ENCODE data around the gene RGS12. TPM values are rescaled to one million over a fixed set of nuclear protein-coding genes. Genes with fewer than 3 reads are reported as not detected.

Gene RGS12
- total and polyA plus RNA-seq, 2 experiments from 2014 or later = 40.1 to 45.0 TPM

- Histone ChIP-seq H3K4me3 (no peak overlapping the region), H3K9me3 (ENCODE audit: low read depth) (no peaks in the 10 kb centered on the region), H3K36me3 (no peaks in the 10 kb centered on the region), H3K27ac (no peak overlapping the region), H3K4me1 (ENCODE audit: low read depth) (peaks cover 41% of the 10 kb centered on the region), H3K27me3 (no peaks in the 10 kb centered on the region)
- TF ChIP-seq, protein P1, sequence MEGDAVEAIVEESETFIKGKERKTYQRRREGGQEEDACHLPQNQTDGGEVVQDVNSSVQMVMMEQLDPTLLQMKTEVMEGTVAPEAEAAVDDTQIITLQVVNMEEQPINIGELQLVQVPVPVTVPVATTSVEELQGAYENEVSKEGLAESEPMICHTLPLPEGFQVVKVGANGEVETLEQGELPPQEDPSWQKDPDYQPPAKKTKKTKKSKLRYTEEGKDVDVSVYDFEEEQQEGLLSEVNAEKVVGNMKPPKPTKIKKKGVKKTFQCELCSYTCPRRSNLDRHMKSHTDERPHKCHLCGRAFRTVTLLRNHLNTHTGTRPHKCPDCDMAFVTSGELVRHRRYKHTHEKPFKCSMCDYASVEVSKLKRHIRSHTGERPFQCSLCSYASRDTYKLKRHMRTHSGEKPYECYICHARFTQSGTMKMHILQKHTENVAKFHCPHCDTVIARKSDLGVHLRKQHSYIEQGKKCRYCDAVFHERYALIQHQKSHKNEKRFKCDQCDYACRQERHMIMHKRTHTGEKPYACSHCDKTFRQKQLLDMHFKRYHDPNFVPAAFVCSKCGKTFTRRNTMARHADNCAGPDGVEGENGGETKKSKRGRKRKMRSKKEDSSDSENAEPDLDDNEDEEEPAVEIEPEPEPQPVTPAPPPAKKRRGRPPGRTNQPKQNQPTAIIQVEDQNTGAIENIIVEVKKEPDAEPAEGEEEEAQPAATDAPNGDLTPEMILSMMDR (IDR thresholded peaks at IDR 0.05; ENCODE audit: low read depth, low read length) = no peak
- no peak for DNase-seq (ENCODE audit: low read depth in 1 of 2, low spot score in 1 of 2)
Measured at GRCh38 chr4:3294401-3295241, 1.8 kb downstream of the RGS12 start.

GRCh38 chr4:3295837-3296624 is 3.2 kb downstream of the RGS12 start:
- Histone ChIP-seq H3K4me1 (ENCODE audit: low read depth) (peaks cover 54% of the 10 kb centered on the region), H3K4me3 (no peak overlapping the region), H3K27ac (peak overlapping the region; percentile 6), H3K27me3 (no peaks in the 10 kb centered on the region), H3K9me3 (ENCODE audit: low read depth) (no peaks in the 10 kb centered on the region), H3K36me3 (no peaks in the 10 kb centered on the region)
- TF ChIP-seq, protein P1 (IDR thresholded peaks at IDR 0.05; ENCODE audit: low read depth, low read length) = no peak
- no peak for DNase-seq (ENCODE audit: low read depth in 1 of 2, low spot score in 1 of 2)

DNA sequence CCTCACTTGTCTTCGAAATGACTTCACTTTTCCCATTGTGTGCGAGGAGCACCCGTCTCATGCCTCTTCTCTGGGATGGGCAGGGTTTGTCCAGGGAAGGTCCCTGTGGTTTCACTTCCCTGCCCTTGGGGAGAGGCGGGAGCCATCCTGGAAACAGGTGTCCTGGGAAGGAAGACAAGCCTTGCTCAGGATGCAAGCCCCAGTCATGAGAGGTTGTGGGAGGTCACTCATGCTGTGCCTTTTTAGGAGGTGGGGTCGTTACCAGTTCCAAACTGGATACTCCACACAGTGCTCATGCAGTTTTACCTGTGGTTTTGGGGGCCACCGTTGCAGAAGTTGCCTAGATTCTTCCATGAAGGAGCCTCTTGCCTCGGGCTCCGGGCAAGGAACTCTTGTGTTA is 3.8 kb downstream of the RGS12 start:
- Histone ChIP-seq H3K4me1 (ENCODE audit: low read depth) (peaks cover 54% of the 10 kb centered on the region), H3K9me3 (ENCODE audit: low read depth) (no peaks in the 10 kb centered on the region), H3K27ac (peak overlapping the region; percentile 6), H3K36me3 (no peaks in the 10 kb centered on the region), H3K4me3 (no peak overlapping the region), H3K27me3 (no peaks in the 10 kb centered on the region)
- TF ChIP-seq, protein P1 (IDR thresholded peaks at IDR 0.05; ENCODE audit: low read depth, low read length) = no peak
- DNase-seq (ENCODE audit: low read depth in 1 of 2, low spot score in 1 of 2) = no peak

DNA sequence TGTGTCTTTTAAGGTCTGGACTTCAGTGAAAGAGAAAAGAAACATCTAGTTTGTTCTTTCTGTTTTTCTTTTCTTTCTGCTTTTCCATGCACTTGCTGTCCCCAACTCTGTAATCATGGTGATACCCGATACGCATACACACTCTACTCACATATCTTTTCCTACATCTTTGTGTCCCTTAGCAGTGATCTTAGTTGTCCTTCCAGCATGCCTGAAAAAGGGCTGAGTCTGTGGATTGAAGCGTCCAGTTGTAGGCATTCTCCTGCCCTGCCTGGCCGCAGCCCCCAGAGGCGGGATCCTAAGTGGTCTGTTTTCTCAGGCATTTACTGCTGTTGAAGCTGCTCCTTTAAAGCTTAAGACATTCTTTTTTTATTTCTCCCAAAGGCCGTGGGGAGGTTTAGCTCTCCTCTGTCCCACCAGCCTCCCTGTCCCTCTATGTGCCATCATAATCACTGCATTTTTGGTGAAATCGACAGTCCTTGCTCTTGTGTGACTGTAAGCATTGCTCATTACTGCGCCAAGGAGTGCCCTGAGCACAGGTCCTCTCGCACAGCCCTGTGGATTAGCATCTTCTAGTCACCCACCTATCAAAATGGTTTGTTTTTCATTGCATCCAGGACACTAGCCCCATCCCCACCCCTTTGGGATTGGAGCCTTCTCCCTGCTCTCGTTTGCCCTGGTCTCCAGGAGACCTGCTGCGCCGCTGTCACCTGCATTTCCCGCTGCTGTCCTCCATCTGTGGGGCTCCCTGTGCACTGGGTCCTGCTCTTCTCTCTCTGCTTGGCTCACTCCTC is 4.4 kb downstream of the RGS12 start:
- Histone ChIP-seq H3K27ac (peak overlapping the region; percentile 6), H3K27me3 (no peaks in the 10 kb centered on the region), H3K9me3 (ENCODE audit: low read depth) (no peaks in the 10 kb centered on the region), H3K4me3 (no peak overlapping the region), H3K36me3 (no peaks in the 10 kb centered on the region), H3K4me1 (ENCODE audit: low read depth) (peaks cover 58% of the 10 kb centered on the region)
- no peak for DNase-seq (ENCODE audit: low read depth in 1 of 2, low spot score in 1 of 2)
- TF ChIP-seq, protein P1 (IDR thresholded peaks at IDR 0.05; ENCODE audit: low read depth, low read length) = no peak

All from cardiac muscle cell (in vitro differentiated cells and primary cell).